Activated naive CD8-positive, alpha-beta T cell treated with anti-CD3 and anti-CD28 coated beads, Interleukin-2, amount 50 U/mL, for 24 hours (primary cell): Measurements from ENCODE around the gene SLX1B.
A peak's percentile ranks its signal among the peaks of the same experiment; 100 is the strongest.
"Not testable (repeated sequence)": the region's sequence is repeated elsewhere in the genome, so short reads cannot be mapped to it uniquely, and the experiment has no call there.

ENCODE experiments used
- ATAC-seq: fragments of 150-1000 bp; cut with Tn5 transposase; one replicate; pipeline ENCODE4 v1.10.0; 2021
- DNase-seq: peaks from one replicate; pipeline ENCODE4 v3.0.0; 2021
- H3K27ac Mint-ChIP-seq: one replicate; pipeline ENCODE4 v1.8.0; 2021; ENCODE audit warnings: mild to moderate bottlenecking, mixed read lengths
- H3K27me3 Mint-ChIP-seq: one replicate; pipeline ENCODE4 v1.8.0; 2021; ENCODE audit warnings: mixed read lengths
- H3K36me3 Mint-ChIP-seq: one replicate; pipeline ENCODE4 v1.8.0; 2021; ENCODE audit warnings: low read depth, mixed read lengths
- H3K4me1 Mint-ChIP-seq: one replicate; pipeline ENCODE4 v1.8.0; 2021; ENCODE audit warnings: mixed read lengths
- H3K4me3 Mint-ChIP-seq: one replicate; pipeline ENCODE4 v1.8.0; 2021; ENCODE audit warnings: mild to moderate bottlenecking, moderate library complexity, mixed read lengths
- H3K9me3 Mint-ChIP-seq: one replicate; pipeline ENCODE4 v1.8.0; 2021; ENCODE audit warnings: mixed read lengths

SLX1B gene

GRCh38 chr16:29454269-29454668 lies at the start of gene SLX1B, which contains the start of gene BOLA2:
SLX1B (plus strand) TSS chr16:29454533.
BOLA2 (minus strand) TSS chr16:29454351; CDS start chr16:29454253, 98 bp downstream.
- DNase-seq, H3K27me3 Mint-ChIP-seq, H3K9me3 Mint-ChIP-seq, H3K27ac Mint-ChIP-seq, H3K36me3 Mint-ChIP-seq, H3K4me3 Mint-ChIP-seq, H3K4me1 Mint-ChIP-seq: not testable (repeated sequence)
- peak; percentile 90 for ATAC-seq

GRCh38 chr16:29405249-29405648 lies 49.1 kb upstream of the SLX1B start:
- H3K4me1 Mint-ChIP-seq, H3K9me3 Mint-ChIP-seq, H3K27ac Mint-ChIP-seq, H3K4me3 Mint-ChIP-seq, H3K27me3 Mint-ChIP-seq, ATAC-seq, DNase-seq, H3K36me3 Mint-ChIP-seq: not testable (repeated sequence)

GRCh38 chr16:29423587-29423986 lies 30.7 kb upstream of the SLX1B start:
- not testable (repeated sequence) for H3K4me1 Mint-ChIP-seq, H3K4me3 Mint-ChIP-seq, ATAC-seq, H3K9me3 Mint-ChIP-seq, H3K27me3 Mint-ChIP-seq, DNase-seq, H3K36me3 Mint-ChIP-seq, H3K27ac Mint-ChIP-seq

GRCh38 chr16:29425390-29425789 lies 28.9 kb upstream of the SLX1B start:
- H3K4me1 Mint-ChIP-seq, DNase-seq, H3K36me3 Mint-ChIP-seq, H3K4me3 Mint-ChIP-seq, H3K9me3 Mint-ChIP-seq, H3K27me3 Mint-ChIP-seq, H3K27ac Mint-ChIP-seq, ATAC-seq: not testable (repeated sequence)

DNA sequence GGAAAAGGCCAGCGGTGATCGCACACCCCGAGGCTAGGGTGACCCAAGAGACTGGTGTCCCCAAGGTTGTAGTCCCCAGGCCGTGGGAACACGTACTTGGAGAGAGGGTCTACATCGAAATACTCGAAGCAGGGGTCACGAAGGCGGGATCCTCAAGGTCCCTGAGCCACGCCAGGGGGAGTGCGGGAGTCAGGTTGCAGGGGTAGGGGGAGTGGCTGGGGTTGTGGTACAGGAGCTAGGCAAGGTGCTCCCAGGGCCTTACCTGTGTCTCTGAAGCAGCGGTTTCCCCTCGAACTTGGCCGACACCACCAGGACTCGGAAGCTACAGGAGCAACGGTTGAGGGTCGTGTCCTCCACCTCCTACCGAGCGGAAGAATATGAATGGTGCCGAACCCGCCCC lies 579 bp upstream of the SLX1B start:
- DNase-seq, H3K27ac Mint-ChIP-seq, H3K4me1 Mint-ChIP-seq, H3K9me3 Mint-ChIP-seq, H3K27me3 Mint-ChIP-seq, H3K4me3 Mint-ChIP-seq, H3K36me3 Mint-ChIP-seq: not testable (repeated sequence)
- peak; percentile 15 for ATAC-seq

DNA sequence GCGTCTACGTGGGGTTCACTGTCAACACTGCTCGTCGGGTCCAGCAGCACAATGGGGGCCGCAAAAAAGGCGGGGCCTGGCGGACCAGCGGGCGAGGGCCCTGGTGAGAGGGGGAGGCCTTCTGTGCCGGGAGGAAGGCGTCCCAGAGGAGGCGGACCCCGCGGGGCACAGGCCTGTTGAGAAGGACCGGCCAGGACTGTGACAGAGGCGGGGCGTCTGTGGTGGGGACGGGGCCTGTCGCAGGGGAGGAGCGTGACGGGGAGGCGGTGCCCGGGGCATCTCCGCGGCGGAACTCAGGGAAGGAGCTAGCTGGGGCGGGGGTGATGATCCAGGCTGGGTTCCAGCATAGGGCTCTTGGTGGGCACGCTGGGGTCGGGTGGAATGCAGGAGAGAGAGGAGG lies 495 bp downstream of the SLX1B start:
- H3K27me3 Mint-ChIP-seq, H3K9me3 Mint-ChIP-seq, H3K4me1 Mint-ChIP-seq, H3K36me3 Mint-ChIP-seq, H3K27ac Mint-ChIP-seq, DNase-seq, H3K4me3 Mint-ChIP-seq: not testable (repeated sequence)
- ATAC-seq: peak; percentile 75

DNA sequence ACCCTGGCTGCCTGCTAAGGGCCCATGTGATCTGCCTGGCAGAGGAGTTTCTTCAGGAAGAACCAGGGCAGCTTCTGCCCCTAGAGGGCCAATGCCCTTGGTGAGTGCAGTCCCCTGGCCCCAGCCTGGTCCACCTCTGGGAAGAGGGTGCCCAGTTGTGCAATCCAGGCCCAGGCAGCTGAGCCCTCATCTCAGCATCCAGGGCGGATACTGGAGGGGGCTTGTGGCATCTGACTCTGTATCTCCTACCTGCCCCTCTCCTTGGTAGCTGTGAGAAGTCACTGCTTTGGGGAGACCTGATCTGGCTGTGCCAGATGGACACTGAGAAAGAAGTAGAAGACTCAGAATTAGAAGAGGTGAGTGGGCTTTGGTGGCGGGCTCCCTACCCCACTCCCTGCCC lies 3.3 kb downstream of the SLX1B start:
- not testable (repeated sequence) for H3K4me3 Mint-ChIP-seq, H3K9me3 Mint-ChIP-seq, H3K27ac Mint-ChIP-seq, ATAC-seq, H3K27me3 Mint-ChIP-seq, H3K4me1 Mint-ChIP-seq, H3K36me3 Mint-ChIP-seq, DNase-seq

- not testable (repeated sequence) for H3K27me3 Mint-ChIP-seq, H3K27ac Mint-ChIP-seq, ATAC-seq, H3K36me3 Mint-ChIP-seq, H3K9me3 Mint-ChIP-seq, H3K4me3 Mint-ChIP-seq, DNase-seq, H3K4me1 Mint-ChIP-seq
Observed at GRCh38 chr16:29459706-29460646, 5.6 kb downstream of the SLX1B start, which contains the start of gene SULT1A4. SULT1A4 (plus strand) TSS chr16:29459913; CDS start chr16:29461386, 1,473 bp downstream.

GRCh38 chr16:29460647-29461030 lies 6.3 kb downstream of the SLX1B start:
- ATAC-seq, H3K4me1 Mint-ChIP-seq, H3K9me3 Mint-ChIP-seq, H3K27ac Mint-ChIP-seq, H3K27me3 Mint-ChIP-seq, DNase-seq, H3K36me3 Mint-ChIP-seq, H3K4me3 Mint-ChIP-seq: not testable (repeated sequence)

GRCh38 chr16:29465985-29466824 lies 11.9 kb downstream of the SLX1B start:
- H3K4me3 Mint-ChIP-seq, DNase-seq, H3K27ac Mint-ChIP-seq, H3K4me1 Mint-ChIP-seq, H3K27me3 Mint-ChIP-seq, H3K9me3 Mint-ChIP-seq, H3K36me3 Mint-ChIP-seq: not testable (repeated sequence)
- peak; percentile 31 for ATAC-seq

- not testable (repeated sequence) for H3K36me3 Mint-ChIP-seq, H3K4me1 Mint-ChIP-seq, H3K27ac Mint-ChIP-seq, H3K27me3 Mint-ChIP-seq, H3K4me3 Mint-ChIP-seq, DNase-seq, H3K9me3 Mint-ChIP-seq
- ATAC-seq: peak; percentile 41
Observed at GRCh38 chr16:29466904-29467303, 12.6 kb downstream of the SLX1B start.

DNA sequence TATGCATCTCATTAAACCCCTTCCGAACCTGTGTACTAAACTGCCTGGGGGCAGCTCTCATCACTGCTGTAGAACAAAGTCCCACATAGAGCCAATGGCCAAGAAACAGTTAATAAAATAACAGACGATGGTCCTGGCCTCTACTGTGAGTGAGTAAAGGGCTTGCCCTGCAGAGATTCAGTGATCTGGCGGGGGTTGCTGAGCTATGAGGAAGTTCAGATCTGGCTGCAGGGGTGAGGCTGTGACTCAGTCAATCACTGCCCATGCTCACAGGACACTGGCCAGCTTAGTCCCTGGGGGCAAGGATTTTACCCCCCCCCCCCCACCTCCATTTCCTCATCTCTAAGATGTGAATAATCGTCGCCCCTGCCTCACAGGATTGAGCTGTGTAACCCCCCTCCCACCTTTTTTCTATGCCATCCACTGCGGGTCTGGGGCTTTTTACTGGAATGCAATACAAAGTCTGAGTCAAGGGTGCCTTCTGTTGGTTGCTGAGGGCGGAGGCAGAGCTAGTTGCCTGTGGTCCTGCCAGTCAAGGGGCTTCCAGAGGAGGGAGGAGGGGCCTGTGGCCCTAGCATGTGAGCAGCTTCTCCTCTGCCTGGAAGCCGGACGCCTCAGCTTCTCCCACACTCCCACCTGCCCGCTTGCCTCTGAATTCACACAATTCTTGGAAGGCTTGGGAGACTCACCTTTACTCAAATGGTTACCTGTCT lies 13.5 kb downstream of the SLX1B start:
- not testable (repeated sequence) for DNase-seq, H3K9me3 Mint-ChIP-seq, H3K36me3 Mint-ChIP-seq, H3K4me3 Mint-ChIP-seq, H3K27me3 Mint-ChIP-seq, H3K27ac Mint-ChIP-seq, H3K4me1 Mint-ChIP-seq
- ATAC-seq: peak; percentile 50

- not testable (repeated sequence) for H3K36me3 Mint-ChIP-seq, H3K9me3 Mint-ChIP-seq, H3K27me3 Mint-ChIP-seq, H3K27ac Mint-ChIP-seq, H3K4me3 Mint-ChIP-seq, H3K4me1 Mint-ChIP-seq, ATAC-seq
- DNase-seq: peak; percentile 3
Observed at GRCh38 chr16:29469660-29470059, 15.3 kb downstream of the SLX1B start.

DNA sequence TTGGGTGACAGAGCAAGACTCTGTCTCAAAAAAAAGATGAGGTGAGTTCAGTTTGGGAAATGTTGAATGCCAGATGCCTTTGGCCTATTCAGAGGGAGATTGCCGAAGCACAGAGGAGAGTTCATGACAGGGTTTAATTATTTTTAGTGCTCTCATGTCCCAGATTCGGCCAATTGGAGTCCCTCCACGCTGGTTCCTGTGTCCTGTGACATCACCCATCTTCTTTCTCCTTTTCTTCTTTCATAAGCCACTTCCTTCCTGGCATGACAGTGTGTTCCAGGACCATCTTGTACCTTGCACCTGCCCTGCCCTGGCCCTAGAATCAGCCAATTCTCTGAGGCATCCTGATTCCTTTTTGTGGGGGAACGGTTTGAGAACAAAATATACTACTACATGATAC lies 17.7 kb downstream of the SLX1B start:
- not testable (repeated sequence) for H3K9me3 Mint-ChIP-seq, H3K36me3 Mint-ChIP-seq, DNase-seq, H3K4me3 Mint-ChIP-seq, H3K27ac Mint-ChIP-seq, H3K27me3 Mint-ChIP-seq, H3K4me1 Mint-ChIP-seq
- peak; percentile 26 for ATAC-seq
